Measurements from ENCODE around the gene ADGB.
"Not testable (repeated sequence)": the region's sequence is repeated elsewhere in the genome, so short reads cannot be mapped to it uniquely, and the experiment has no call there.

ADGB gene

GRCh38 chr6:146768722-146769121 is 169.9 kb downstream of the ADGB start:
- DNase-seq (no peak), ATAC-seq (no peak)

GRCh38 chr6:146770275-146770964 is 171.6 kb downstream of the ADGB start:
- DNase-seq (no peak), ATAC-seq (peak; percentile 32)

- peak; percentile 66 for ATAC-seq
- DNase-seq, result peak; percentile 51
Measured at GRCh38 chr6:146770965-146771735, 172.4 kb downstream of the ADGB start.

GRCh38 chr6:146775220-146775619 is 176.4 kb downstream of the ADGB start:
- no peak for ATAC-seq
- no peak for DNase-seq

- DNase-seq, result no peak
- no peak for ATAC-seq
Measured at GRCh38 chr6:146781836-146782235, 183.1 kb downstream of the ADGB start.

- peak; percentile 30 for DNase-seq
- peak; percentile 96 for ATAC-seq
Measured at GRCh38 chr6:146785001-146785585, 186.3 kb downstream of the ADGB start.

GRCh38 chr6:146787876-146788508 is 189.2 kb downstream of the ADGB start:
- DNase-seq (no peak), ATAC-seq (no peak)

GRCh38 chr6:146790561-146791091 is 191.9 kb downstream of the ADGB start:
- DNase-seq (no peak), ATAC-seq (no peak)

GRCh38 chr6:146791930-146792329 is 193.2 kb downstream of the ADGB start:
- ATAC-seq (no peak), DNase-seq (no peak)

GRCh38 chr6:146793218-146793617 is 194.4 kb downstream of the ADGB start:
- ATAC-seq, DNase-seq: not testable (repeated sequence)

GRCh38 chr6:146795479-146796133 is 196.8 kb downstream of the ADGB start:
- DNase-seq (no peak), ATAC-seq (no peak)

GRCh38 chr6:146803167-146803566 is 204.4 kb downstream of the ADGB start:
- not testable (repeated sequence) for DNase-seq, ATAC-seq

GRCh38 chr6:146803601-146804000 is 204.8 kb downstream of the ADGB start:
- ATAC-seq (no peak), DNase-seq (no peak)

GRCh38 chr6:146805546-146806325 is 207.0 kb downstream of the ADGB start:
- DNase-seq (no peak), ATAC-seq (no peak)

- ATAC-seq, DNase-seq: not testable (repeated sequence)
Measured at GRCh38 chr6:146809014-146809413, 210.2 kb downstream of the ADGB start.

GRCh38 chr6:146812811-146813321 is 214.1 kb downstream of the ADGB start:
- not testable (repeated sequence) for DNase-seq, ATAC-seq

- DNase-seq (no peak), ATAC-seq (no peak)
Measured at GRCh38 chr6:146813554-146813953, 214.8 kb downstream of the ADGB start.

GRCh38 chr6:146814148-146814750 is 215.5 kb downstream of the ADGB start:
- DNase-seq, result no peak

GRCh38 chr6:146815511-146816462 is 217.0 kb downstream of the ADGB start:
- DNase-seq, ATAC-seq: not testable (repeated sequence)

More at GRCh38 chr6:146814148-146814750, 215.5 kb downstream of the ADGB start:
- ATAC-seq, result no peak
